Limb (tissue), 2 donors: ENCODE measurements around the gene EHMT1.
"Not testable (repeated sequence)": the region's sequence is repeated elsewhere in the genome, so short reads cannot be mapped to it uniquely, and the experiment has no call there.

Experiments used
- DNase-seq, 2 donors: peaks; one replicate each; pipeline ENCODE4 v3.0.0-alpha.2; 2016; ENCODE audit errors: extremely low spot score in 2 of 2

EHMT1 gene

GRCh38 chr9:137716694-137717287 is 98.0 kb downstream of the EHMT1 start:
- DNase-seq: no peak

GRCh38 chr9:137717776-137718327 is 99.0 kb downstream of the EHMT1 start:
- DNase-seq: no peak

DNA sequence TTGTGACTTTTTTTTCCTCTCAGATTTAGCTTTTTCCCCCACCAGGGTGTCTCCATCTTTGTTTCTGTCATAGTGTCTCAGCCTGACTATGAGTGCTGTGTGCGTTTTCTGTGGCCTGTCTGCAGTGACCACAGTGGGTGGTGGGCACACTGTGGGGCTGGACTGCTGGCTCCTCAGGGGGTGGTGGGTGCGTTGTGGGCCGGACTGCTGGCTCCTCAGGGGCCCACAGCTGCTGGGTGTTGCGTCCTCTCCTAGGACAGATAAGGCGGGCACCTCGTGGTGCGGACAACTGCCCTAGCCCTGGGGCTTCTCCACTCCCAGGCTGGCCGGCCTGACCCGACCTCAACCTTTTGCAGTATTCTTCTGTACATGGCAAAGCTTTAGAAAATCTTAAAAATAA is 100.4 kb downstream of the EHMT1 start:
- no peak for DNase-seq

DNA sequence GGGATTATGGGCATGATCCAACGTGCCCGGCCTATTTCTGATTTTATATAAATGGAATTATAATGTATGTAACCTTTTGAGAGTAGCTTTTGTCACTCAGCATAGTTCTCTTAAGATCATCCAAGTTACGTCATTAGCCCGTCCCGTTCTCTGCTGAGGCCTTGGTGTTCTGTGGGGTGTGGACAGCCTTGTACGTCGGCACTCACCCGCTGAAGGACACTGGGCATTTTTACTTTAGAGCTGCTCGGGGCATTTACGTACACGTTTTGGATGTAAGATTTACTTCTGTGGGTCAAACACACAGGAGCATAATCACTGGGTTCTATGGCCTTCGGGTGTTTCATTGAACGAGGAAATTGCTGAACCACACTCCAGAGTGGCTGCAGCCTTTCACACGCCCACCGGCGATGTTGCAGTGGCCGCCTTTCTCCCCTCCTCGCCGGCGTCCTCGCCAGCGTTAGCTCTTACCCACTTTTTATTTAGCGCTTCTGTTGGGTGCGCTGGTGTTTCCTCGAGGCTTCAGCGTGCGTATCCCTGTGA is 101.8 kb downstream of the EHMT1 start:
- no peak for DNase-seq

DNA sequence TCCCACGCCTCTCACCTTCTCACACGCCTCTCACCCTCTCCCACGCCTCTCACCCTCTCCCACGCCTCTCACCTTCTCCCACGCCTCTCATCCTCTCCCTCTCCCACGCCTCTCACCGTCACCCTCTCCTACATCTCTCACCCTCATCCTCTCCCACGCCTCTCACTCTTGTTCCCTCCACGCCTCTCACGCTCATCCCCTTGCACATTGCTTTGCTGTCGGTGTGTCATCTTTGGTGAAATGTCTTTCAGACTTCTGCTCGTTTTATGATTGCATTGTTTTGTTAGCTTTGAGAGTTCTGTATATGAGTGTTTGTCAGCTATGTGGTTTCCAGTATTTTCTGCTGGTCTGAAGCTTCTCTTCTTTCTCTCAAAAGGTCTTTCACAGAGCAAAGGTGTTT is 102.7 kb downstream of the EHMT1 start:
- DNase-seq: no peak

GRCh38 chr9:137721899-137722298 is 103.1 kb downstream of the EHMT1 start:
- DNase-seq: no peak

GRCh38 chr9:137722481-137722880 is 103.7 kb downstream of the EHMT1 start:
- DNase-seq: no peak

DNA sequence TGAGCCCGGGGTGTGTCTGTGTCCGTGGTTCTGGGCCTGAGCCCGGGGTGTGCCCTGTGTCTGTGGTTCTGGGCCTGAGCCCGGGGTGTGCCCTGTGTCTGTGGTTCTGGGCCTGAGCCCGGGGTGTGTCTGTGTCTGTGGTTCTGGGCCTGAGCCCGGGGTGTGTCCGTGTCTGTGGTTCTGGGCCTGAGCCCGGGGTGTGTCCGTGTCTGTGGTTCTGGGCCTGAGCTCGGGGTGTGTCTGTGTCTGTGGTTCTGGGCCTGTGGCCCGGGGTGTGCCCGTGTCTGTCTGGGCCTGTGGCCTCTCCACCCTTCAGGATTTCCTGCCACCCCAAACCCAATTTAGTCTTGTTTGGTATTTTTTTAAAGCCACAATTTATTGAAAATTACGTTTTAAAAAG is 104.6 kb downstream of the EHMT1 start:
- not testable (repeated sequence) for DNase-seq

DNA sequence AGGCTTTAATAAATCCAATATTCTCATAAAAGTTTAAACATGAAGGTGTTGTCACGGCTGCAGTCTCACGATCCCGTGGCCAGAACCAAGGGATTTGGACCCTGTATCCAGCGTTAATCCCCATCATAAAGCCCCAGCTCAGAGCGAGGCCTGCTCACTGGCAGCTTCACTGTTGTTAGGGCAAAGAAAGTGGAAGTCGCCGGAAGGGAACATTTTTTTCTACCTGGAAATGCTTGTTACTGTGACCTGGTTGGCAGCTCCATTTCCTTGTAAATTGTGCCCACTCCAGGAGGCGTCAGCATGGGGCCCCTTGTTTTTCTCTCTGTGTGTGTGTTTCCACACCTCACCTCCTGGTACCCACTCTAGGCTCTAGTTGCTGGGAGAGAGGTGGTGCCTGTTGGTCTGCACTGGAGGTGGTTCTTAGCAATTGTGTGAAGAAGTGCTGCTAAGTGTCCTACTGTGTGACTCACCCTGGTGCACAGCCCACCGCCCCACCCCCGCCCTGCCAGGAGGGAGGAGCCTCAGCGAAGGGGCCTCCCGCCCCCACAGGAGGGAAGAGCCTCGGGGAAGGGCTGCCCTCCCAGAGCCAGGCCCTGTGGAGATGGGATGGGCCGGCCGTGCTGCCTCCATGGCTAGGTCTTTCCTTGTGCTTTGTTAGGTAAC is 105.1 kb downstream of the EHMT1 start:
- DNase-seq: no peak

- no peak for DNase-seq
Observed at GRCh38 chr9:137724818-137725240, 106.0 kb downstream of the EHMT1 start.

DNA sequence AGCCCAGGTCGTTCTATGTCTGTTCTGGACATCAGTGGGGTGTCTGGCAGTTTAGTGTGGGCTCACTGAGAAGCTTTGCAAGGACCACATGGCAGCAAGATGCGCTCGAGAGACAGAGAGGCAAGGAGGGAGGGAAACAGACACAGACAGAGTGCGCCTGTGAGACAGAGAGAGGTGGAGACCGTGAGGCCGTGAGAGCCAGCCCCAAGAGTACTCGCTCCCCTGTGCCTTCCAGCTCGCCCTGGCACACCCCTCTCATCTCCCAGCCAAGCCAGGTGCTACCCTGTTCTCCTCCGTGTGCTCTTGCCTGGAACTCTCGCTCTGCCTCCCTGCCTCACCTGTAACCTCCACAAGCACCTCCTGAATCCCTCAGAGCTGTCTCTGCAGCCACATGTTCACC is 106.8 kb downstream of the EHMT1 start:
- DNase-seq: no peak

DNA sequence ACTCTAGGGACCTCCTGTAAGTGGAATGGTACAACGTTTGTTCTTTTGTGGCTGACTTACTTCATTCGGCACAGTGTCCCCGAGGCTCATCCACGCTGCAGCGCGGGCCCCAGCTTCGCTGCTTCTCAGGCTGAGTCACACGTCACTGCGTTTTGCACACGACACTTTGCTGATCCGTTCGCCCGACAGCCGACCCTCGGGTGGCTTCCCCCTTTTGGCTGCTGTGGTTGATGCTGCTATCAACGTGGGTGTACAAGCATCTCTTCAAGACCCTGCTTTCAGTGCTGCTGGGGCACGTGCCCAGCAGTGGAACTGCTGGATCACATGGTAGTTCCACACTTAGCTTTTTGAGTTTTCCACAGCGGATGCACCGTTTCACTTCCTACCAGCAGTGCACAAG is 107.5 kb downstream of the EHMT1 start:
- not testable (repeated sequence) for DNase-seq

DNA sequence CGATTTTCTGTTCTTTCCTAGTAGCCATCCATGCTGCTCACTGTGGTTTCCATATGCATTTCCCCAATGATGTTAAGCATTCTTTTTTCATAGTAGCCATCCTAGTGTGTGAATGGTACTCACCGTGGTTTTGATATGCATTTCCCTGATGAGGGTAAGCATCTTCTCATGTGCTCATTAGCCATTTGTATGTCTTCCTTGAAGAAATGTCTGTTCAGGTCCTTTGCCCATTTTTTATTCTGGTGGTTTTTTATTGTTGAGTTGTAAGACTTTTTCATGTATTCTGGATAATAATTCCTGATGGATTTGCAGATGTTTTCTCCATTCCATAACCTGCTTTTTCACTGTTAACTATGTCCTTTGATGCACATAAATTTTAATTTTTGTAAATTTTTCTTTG is 108.0 kb downstream of the EHMT1 start:
- DNase-seq: no peak

DNA sequence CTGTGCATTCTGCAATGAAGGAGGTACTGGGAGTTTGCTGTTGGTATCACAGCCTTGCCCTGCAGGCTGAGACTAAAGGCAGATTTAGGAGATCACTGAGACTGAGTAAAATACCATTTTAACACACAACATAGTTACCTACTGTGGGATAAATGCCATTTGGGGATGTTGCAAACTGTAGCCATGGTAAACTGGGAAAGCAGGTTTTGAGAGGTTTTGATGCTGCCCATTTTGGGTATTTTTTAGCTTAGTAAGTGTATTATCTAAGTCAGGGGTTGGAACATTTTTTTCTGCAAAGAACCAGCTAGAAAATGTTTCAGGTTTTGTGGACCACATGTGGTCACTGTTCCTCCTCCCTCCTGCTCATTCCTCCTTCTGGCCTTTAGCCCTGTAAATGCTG is 108.9 kb downstream of the EHMT1 start:
- no peak for DNase-seq

DNA sequence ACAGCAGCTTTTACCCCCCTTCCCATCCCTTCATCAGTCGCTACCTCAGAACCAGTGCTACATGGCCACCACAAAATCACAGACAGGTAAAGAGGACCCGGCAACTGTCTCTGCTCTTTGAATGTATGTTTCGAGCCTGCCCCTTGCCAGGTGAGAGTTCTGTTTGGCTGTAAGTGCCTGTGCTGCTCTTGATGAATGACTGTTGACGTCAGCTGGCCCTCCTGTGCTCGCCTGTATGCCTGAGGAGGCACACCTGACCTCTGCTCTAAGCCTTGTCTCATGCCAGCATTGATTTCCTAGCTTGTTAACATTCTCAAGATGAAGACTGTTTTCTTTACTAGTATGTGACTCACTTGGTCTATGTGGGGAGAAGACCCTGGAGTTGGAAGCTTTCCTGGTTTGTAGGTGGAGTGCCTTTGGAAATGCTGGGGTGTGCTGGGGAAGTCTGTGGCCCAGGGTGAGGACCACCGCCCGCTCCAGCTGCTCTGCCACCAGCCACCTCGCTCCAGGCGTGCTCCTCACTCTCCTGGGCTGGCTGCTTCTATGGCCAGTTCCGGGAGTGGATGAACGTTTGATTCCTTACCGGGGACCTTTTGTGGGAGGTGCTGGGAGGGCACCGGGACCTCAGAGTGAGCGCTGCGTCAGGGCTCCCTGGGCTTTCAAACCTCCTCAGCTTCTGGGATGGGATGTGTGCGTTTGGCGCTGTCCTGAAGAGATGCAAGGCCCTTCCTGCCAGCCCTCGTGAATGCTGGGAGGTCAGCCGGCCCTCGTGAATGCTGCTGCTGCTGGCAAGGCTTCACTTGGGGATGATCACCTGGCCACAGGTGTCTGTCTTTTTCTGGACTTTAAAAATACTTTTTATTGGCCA is 109.9 kb downstream of the EHMT1 start:
- DNase-seq: no peak

DNA sequence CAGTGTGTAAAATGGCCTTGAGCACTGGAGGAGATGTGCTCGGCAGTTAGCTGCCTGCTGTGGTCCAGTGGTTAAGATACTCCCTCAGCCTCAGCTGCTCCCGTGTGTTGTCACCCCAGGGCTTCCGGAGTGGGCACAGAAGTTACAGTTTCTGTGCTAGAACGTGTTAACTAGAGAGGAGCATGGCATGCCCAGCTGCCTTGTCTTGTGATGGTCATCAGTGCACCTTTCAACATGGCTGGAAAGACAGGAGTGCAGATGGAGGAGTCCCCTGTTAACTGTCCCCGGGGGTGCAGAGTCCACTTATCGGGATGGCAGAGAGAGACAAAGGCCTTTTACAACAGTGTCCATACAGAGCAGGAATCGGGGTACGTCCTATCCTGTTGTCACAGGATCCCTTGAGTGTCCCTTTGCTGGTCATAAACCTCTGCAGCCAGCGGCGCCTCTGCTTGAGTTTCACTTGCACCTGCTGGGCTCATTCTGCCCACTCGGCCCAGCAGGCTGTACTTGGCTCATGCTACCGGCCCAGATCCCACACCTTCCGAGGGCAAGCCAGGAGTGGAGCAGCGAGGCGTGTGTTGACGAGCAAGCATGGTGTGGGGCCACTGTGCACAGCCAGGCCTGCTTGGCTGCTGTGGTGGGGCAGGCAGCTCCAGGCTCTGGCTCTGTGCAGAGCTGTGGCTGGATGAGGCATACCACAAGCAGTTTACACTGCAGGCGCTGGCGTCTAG is 112.6 kb downstream of the EHMT1 start:
- DNase-seq: no peak

DNA sequence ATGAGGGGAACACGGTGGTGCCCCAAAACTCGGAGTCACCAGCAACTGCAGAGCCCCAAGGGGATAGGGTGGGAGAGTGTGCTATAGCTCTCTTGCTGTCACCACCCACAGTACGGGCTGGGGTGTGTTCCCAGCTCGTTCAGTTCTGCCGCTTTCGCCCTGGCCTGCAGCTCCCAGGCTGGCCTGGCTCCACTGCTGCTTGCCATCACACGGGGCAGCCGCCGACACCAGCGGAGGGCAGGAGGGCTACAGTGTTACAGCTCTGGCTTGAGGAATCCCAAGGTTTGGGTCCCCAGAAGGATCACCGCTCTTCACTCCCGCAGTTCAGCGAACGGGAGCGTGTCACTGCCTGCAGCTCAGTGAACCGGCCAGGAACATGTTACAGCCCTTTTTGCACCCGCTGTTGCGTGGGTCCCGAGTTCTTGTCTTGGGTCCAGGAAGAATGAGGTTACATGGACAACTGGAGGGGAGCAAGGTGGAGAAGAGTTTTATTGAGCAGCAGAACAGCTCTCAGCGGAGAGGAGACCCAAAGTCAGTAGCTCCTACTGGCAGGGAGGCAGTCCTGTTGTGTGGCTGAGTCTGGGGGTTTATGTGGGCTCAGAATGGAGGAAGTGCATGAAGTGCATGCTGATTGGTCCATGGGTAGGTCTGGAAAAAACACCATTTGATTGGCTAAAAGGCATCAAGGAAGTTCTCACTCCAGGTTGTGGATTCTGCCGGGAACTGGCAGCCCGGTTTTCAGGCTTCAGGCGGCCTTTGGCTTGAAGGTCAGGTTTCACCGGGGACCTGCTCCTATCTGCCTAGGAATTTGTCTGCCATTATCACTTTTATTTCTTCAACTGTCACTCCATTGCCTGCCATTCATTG is 113.4 kb downstream of the EHMT1 start:
- DNase-seq: no peak

DNA sequence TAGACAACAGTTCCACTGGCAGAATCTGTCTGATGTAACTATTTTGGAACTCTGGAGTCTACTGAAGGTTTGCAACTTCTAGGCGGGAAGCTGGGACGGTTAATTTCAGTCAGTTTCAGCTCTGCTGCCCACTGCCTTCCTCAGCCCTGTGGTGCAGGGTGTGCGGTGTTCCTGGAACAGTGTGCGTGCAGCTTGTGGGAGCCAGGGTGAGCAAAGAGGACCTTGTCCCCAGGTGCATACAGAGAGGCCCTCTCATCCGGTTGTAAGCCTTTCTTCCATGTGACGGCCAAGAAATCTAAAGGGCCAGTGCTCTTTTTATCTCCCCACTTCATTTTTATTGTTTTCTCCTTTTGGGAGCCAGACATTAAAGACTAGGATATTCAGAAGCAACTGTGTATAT is 114.6 kb downstream of the EHMT1 start:
- no peak for DNase-seq

GRCh38 chr9:137734181-137734580 is 115.4 kb downstream of the EHMT1 start:
- no peak for DNase-seq

DNA sequence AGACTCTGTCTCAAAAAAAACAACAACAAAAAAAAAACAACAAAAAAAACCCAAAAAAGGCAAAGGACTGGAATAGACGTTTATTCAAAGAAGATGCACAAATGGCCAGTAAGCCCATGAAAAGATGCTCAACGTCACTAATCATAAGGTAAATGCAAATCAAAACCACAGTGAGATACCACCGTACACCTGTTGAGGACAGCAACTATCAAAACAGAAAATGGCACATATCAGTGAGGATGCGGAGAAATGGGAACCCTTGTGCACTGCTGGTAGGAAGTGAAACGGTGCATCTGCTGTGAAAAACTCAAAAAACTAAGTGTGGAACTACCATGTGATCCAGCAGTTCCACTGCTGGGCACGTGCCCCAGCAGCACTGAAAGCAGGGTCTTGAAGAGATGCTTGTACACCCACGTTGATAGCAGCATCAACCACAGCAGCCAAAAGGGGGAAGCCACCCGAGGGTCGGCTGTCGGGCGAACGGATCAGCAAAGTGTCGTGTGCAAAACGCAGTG is 119.4 kb downstream of the EHMT1 start:
- not testable (repeated sequence) for DNase-seq
